ENCODE data around the gene ACKR3. TPM values are rescaled to one million over a fixed set of nuclear protein-coding genes. Genes with fewer than 3 reads are reported as not detected.

ACKR3 gene
- total and polyA plus RNA-seq, 2 of the 4 experiments (the other 2 are of a cell fraction), result not detected

GRCh38 chr2:236612737-236613136, 43.1 kb downstream of the ACKR3 start:
- Histone ChIP-seq H4K91ac (ENCODE audit: insufficient read depth, low read depth, low read length) (no peak overlapping the region), H2AK9ac (replicated peaks; ENCODE audit: low read depth, low read length, poor library complexity) (no peak overlapping the region), H2BK15ac (ENCODE audit: low read depth, low read length) (no peak overlapping the region), H2BK5ac (ENCODE audit: low read depth, low read length, poor library complexity, severe bottlenecking) (no peak overlapping the region), H2BK20ac (ENCODE audit: low read depth, low read length) (no peak overlapping the region), H3K18ac (ENCODE audit: low read depth, low read length) (no peak overlapping the region), H3K9me1 (ENCODE audit: insufficient read depth, low read length) (no peaks in the 10 kb centered on the region), H2BK120ac (ENCODE audit: low read depth, low read length) (no peak overlapping the region), H3K4me1 (ENCODE audit: control insufficient read depth, insufficient read depth, low read length) (peaks cover 2% of the 10 kb centered on the region; the same call in 1 of the 2 replicates), H3K27ac (ENCODE audit: insufficient read depth, low read length) (no peak overlapping the region), H3K14ac (replicated peaks; ENCODE audit: low read depth, low read length) (no peak overlapping the region), H3K4me2 (ENCODE audit: low read depth, low read length) (no peak overlapping the region), H3K27me3 (ENCODE audit: control insufficient read depth, insufficient read depth, low read length) (peaks cover 10% of the 10 kb centered on the region), H4K8ac (ENCODE audit: low read depth in 2 of 2, low read length in 2 of 2) (no peak overlapping the region), H4K20me1 (ENCODE audit: insufficient read depth, low read length) (no peaks in the 10 kb centered on the region), H3K36me3 (ENCODE audit: control insufficient read depth, insufficient read depth, low read length) (no peaks in the 10 kb centered on the region), H2AFZ (replicated peaks; ENCODE audit: low read length, poor library complexity) (no peak overlapping the region), H3K23ac (ENCODE audit: low read depth, low read length) (no peak overlapping the region), H3K9me3 (ENCODE audit: control insufficient read depth, insufficient read depth, low read length) (no peaks in the 10 kb centered on the region; the same call in 1 of the 2 replicates), H3K79me1 (ENCODE audit: low read depth in 1 of 2, low read length in 2 of 2) (no peaks in the 10 kb centered on the region), H3K56ac (ENCODE audit: extremely low read depth, insufficient read depth, low read length) (no peak overlapping the region), H3K4ac (ENCODE audit: low read depth, low read length) (no peak overlapping the region), H2AK5ac (ENCODE audit: low read depth, low read length) (no peak overlapping the region), H3K9ac (ENCODE audit: low read depth, low read length) (no peak overlapping the region), H4K5ac (ENCODE audit: low read depth, low read length) (no peak overlapping the region), H3K4me3 (ENCODE audit: insufficient read depth, low read depth, low read length) (no peak overlapping the region)
- CTCF ChIA-PET, result no interaction called here
- no peak for ATAC-seq (ENCODE audit: low read depth)
- TF ChIP-seq RCOR1 (IDR thresholded peaks at IDR 0.05; ENCODE audit: insufficient replicate concordance, low read length) (no peak), POLR2A (IDR thresholded peaks at IDR 0.05; ENCODE audit: low read depth, low read length) (no peak), CEBPB (IDR thresholded peaks at IDR 0.05; ENCODE audit: low read depth, low read length) (no peak), RFX5 (IDR thresholded peaks at IDR 0.05; ENCODE audit: low read depth, low read length) (no peak)
- 36% methylated on average over 2 of the region's 10 CpGs; no CpG with 5 or more reads in 1 of the 2 experiments for WGBS, 2 experiments (ENCODE audit: extremely low coverage in 2 of 2, insufficient read length in 1 of 2)
- DNase-seq, result no peak
- BruUV-seq (replicated peaks), result no TSS peak
- in situ Hi-C loops (cut with MboI; ENCODE audit: low sequenced_read_pairs) (no loop called here), intact Hi-C loops (cut with micrococcal nuclease) (no loop called here), dilution Hi-C loops (cut with HindIII; ENCODE audit: low sequenced_read_pairs, unreplicated experiment) (no loop called here)
- POLR2A ChIA-PET (ENCODE audit: unreplicated experiment), result no interaction called here
